ENCODE results near the gene DPCD. TPM values are rescaled to one million over a fixed set of nuclear protein-coding genes. Genes with fewer than 3 reads are reported as not detected.

The DPCD gene
- total RNA-seq, 1 donor = 46.3 TPM

GRCh38 chr10:101567165-101568006 is 20.7 kb upstream of the DPCD start:
- no peak overlapping the region for H3K4me3 ChIP-seq (ENCODE audit: low read depth, low read length)
- DNase-seq (ENCODE audit: low read depth) = no peak
- TF ChIP-seq CTCF (IDR thresholded peaks at IDR 0.05; ENCODE audit: insufficient read depth, low read length) = no peak

DNA sequence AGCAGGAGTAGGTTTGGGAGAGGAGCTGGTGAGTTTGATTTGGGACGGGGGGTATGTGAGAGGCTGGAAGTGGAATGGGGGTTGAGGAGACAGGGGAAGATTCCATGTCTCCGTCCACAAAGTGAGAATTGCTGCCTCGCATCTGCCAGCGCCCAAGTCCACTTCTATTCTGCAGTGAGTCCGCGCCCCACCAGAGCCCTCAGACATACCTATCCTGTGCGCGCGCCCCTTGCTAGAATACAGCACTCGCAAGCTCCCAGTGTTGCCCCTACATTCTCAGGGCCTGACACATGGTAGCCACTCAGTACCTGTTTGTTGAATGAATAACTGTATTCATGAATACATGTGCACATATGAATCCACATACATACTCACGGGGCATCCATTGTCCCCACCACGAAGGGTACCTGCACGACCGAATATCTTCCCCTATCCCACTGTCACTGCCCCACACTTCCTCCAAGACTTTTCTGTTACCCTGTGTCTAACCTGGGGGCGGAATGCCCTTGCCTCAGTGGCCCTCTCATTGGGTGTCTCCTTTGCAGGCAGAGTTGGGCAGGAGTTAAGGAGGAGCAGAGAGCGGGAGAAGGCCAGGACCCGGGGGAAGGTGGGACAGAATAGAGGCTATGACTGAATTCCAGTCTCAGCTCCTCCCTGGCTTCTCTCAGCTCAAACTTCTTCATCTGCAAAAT is 19.9 kb upstream of the DPCD start:
- TF ChIP-seq CTCF (IDR thresholded peaks at IDR 0.05; ENCODE audit: insufficient read depth, low read length) = no peak
- H3K4me3 ChIP-seq (ENCODE audit: low read depth, low read length) = no peak overlapping the region
- DNase-seq (ENCODE audit: low read depth) = no peak

- TF ChIP-seq CTCF (IDR thresholded peaks at IDR 0.05; ENCODE audit: insufficient read depth, low read length) = no peak
- no peak overlapping the region for H3K4me3 ChIP-seq (ENCODE audit: low read depth, low read length)
Measured at GRCh38 chr10:101569323-101569621, 18.8 kb upstream of the DPCD start.

DNA sequence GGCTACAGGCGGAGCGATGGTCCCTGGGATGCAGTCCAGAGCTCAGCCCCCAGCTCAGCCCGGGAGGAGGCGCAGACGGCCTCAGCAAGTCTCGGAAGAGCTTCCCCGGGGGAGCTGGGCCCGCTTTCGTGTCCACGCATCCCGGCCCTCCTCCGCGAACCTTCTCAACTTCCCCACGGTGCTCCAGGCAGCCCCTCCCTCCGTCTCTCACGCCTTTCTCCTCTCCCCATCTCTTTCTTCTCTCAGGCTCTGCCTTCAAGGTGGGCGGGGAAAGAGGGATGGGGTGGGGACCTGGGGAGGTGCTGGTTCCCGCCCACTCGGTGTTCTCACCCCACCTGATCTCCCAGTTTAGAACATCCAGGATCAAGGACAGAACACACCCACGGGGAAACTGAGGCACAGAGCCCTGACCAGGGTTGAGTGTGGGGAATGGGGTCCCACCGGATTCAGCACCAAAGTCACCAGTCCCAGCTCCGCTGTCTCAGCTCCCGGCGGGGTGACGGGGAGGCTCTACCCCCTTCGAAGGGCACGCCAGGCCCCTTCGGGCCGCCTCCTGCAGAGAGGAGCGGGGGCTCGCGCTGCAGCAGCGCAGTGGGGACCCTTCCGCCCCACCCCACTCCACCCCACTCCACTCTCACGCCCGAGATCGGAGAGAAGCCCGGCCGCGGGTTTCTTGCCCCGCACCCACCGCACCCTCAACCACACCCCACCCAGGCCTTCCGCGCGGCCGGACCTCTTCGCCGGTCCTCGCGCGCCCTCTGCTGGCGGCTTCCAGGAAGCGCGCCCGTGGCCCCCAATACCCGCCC is 18.3 kb upstream of the DPCD start:
- peak overlapping the region; percentile 69 for H3K4me3 ChIP-seq (ENCODE audit: low read depth, low read length)
- peak; percentile 74 for TF ChIP-seq CTCF (IDR thresholded peaks at IDR 0.05; ENCODE audit: insufficient read depth, low read length)
- DNase-seq (ENCODE audit: low read depth) = peak; percentile 63

More at GRCh38 chr10:101569323-101569621, 18.8 kb upstream of the DPCD start:
- DNase-seq (ENCODE audit: low read depth) = no peak

DNA sequence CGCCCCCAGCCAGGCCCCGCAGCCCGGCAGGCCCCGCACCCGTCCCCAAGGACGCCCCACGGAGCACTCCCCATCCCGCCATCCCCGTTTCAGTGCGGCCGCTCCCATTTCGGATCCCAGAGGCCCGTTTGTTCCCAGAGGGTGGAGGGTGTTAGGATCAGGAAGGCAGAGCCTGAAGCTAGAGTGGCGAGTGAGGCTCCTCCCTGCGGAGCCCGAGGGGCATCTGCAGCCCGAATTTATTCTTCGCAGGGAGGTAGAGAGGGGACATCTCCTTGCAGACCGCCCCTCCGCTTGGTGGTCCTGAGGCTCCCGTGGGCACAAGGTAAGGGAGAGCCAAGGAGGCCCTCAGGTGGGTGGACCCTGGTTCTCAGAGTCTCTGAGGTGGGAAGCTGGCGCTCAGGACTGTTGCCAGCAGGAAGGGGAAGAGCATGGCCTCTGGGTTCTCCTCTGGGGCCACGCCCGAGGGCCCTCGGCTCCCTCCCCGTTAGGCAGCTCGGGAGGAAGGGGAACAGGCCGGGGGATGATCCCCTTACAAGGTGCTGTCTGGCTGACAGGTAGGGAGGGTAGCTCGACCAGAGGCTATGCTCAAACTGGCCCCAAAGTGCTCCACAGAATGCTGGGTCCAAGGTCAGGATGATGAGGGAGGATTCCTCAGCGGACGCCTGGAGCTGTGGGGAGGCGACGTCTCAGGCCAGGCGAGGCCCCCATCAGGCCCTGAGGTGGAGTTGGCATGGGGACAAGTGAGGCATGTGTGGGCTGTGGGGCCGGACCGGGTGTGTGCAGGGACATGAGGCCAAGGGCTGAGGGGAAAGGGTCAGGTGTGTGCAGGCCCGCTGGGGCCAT is 17.5 kb upstream of the DPCD start:
- TF ChIP-seq CTCF (IDR thresholded peaks at IDR 0.05; ENCODE audit: insufficient read depth, low read length) = no peak
- DNase-seq (ENCODE audit: low read depth) = no peak
- peak overlapping the region; percentile 69 for H3K4me3 ChIP-seq (ENCODE audit: low read depth, low read length)
